HepG2 (cell line): ENCODE results near the gene MAP3K3. TPM values are rescaled to one million over a fixed set of nuclear protein-coding genes. Genes with fewer than 3 reads are reported as not detected.
A peak's percentile ranks its signal among the peaks of the same experiment; 100 is the strongest.

Experiments used
- ARID2 ChIP-seq: sonication (generic); formaldehyde crosslinking; IDR thresholded peaks from 2 replicates; pipeline ENCODE4 v1.8.1; 2022; ENCODE audit warnings: mild to moderate bottlenecking, missing genetic modification reagents, borderline replicate concordance
- ATM ChIP-seq: fragments of 450-650 bp; IDR thresholded peaks from 2 replicates; pipeline ENCODE4 v1.7.1; 2017; ENCODE audit warnings: mild to moderate bottlenecking, borderline replicate concordance
- HDAC6 ChIP-seq: fragments of 200-600 bp; sonication (generic); IDR thresholded peaks from 2 replicates; pipeline ENCODE4 v1.7.0; 2017; ENCODE audit warnings: mild to moderate bottlenecking, antibody characterized with exemption, low read length, low read depth
- NCOA2 ChIP-seq: sonication (generic); formaldehyde crosslinking; IDR thresholded peaks from 2 replicates; pipeline ENCODE4 v1.8.0; 2022; ENCODE audit warnings: inconsistent platforms
- RFXAP ChIP-seq: sonication (generic); formaldehyde crosslinking; IDR thresholded peaks from 2 replicates; pipeline ENCODE4 v1.4.0; 2020; ENCODE audit warnings: missing genetic modification reagents, borderline replicate concordance
- SCMH1 ChIP-seq: sonication (generic); formaldehyde crosslinking; IDR thresholded peaks from 2 replicates; pipeline ENCODE4 v1.9.0; 2021; ENCODE audit warnings: missing genetic modification reagents, mild to moderate bottlenecking, borderline replicate concordance
- SMAD1 ChIP-seq: sonication (generic); formaldehyde crosslinking; IDR thresholded peaks from 2 replicates; pipeline ENCODE4 v1.4.0; 2020; ENCODE audit warnings: missing genetic modification reagents, low read depth, mild to moderate bottlenecking, borderline replicate concordance
- ZBTB20 ChIP-seq: sonication (generic); formaldehyde crosslinking; IDR thresholded peaks from 2 replicates; pipeline ENCODE4 v1.8.1; 2023; ENCODE audit warnings: missing genetic modification reagents, low read depth, mild to moderate bottlenecking, borderline replicate concordance
- ZNF20 ChIP-seq: sonication (generic); formaldehyde crosslinking; IDR thresholded peaks from 2 replicates; pipeline ENCODE4 v1.4.0; 2020; ENCODE audit warnings: mild to moderate bottlenecking, moderate library complexity, missing genetic modification reagents
- ZNF337 ChIP-seq: sonication (generic); formaldehyde crosslinking; IDR thresholded peaks from 2 replicates; pipeline ENCODE4 v1.5.1; 2020; ENCODE audit warnings: missing genetic modification reagents, low read depth, mild to moderate bottlenecking, borderline replicate concordance
- ZNF343 ChIP-seq: sonication (generic); formaldehyde crosslinking; IDR thresholded peaks from 2 replicates; pipeline ENCODE4 v1.4.0; 2020; ENCODE audit warnings: mild to moderate bottlenecking, missing genetic modification reagents
- polyA plus RNA-seq, 8 experiments: library from polyadenylated mRNA; depleted of rRNA in 3 of 8; stranded (reverse) in 7 of 8; unstranded in 1 of 8; fragments of >200 nt; fragmentation: Illumina TruSeq in 4 of 8; extraction: Trizol in 4 of 8; gene quantifications; 2 replicates each; pipeline versions ENCODE4 v1.2.1 to v1.2.3, GENCODE V29; 2011 to 2016; ENCODE audit warnings: low read depth in 4 of 8, missing spikeins in 1 of 8, mixed read lengths in 1 of 8; ENCODE audit not compliant: insufficient read depth in 1 of 8
- total RNA-seq, 5 experiments: library from RNA; depleted of rRNA; stranded (reverse); fragments of >200 nt; fragmentation: Illumina TruSeq; extraction: Trizol; gene quantifications; 2 replicates each; pipeline ENCODE4 v1.2.3, GENCODE V29; 2016; ENCODE audit warnings: low read depth in 1 of 5
- TF ChIP-seq, protein P1 (sequence below): sonication (generic); formaldehyde crosslinking; IDR thresholded peaks from 2 replicates; pipeline ENCODE4 v1.5.0; 2020; ENCODE audit warnings: mild to moderate bottlenecking, missing genetic modification reagents
- TF ChIP-seq, protein P2 (sequence below): sonication (generic); formaldehyde crosslinking; IDR thresholded peaks from 2 replicates; pipeline ENCODE4 v1.8.0; 2022; ENCODE audit warnings: low read depth, missing genetic modification reagents
- TF ChIP-seq, protein P3 (sequence below): sonication (generic); formaldehyde crosslinking; IDR thresholded peaks from 2 replicates; pipeline ENCODE4 v1.4.0; 2020; ENCODE audit warnings: missing genetic modification reagents
- TF ChIP-seq, protein P4 (sequence below): sonication (generic); formaldehyde crosslinking; IDR thresholded peaks from 2 replicates; pipeline ENCODE4 v1.5.1; 2020; ENCODE audit warnings: mild to moderate bottlenecking, missing genetic modification reagents, moderate library complexity
- TF ChIP-seq, protein P5 (sequence below): sonication (generic); formaldehyde crosslinking; IDR thresholded peaks from 2 replicates; pipeline ENCODE4 v1.8.1; 2023; ENCODE audit warnings: mild to moderate bottlenecking, missing genetic modification reagents, borderline replicate concordance

Gene MAP3K3
- total and polyA plus RNA-seq, 2 of the 13 experiments (the other 11 are each of a cell fraction or from before 2014, with no cell fraction given): 17.7 to 21.8 TPM

DNA sequence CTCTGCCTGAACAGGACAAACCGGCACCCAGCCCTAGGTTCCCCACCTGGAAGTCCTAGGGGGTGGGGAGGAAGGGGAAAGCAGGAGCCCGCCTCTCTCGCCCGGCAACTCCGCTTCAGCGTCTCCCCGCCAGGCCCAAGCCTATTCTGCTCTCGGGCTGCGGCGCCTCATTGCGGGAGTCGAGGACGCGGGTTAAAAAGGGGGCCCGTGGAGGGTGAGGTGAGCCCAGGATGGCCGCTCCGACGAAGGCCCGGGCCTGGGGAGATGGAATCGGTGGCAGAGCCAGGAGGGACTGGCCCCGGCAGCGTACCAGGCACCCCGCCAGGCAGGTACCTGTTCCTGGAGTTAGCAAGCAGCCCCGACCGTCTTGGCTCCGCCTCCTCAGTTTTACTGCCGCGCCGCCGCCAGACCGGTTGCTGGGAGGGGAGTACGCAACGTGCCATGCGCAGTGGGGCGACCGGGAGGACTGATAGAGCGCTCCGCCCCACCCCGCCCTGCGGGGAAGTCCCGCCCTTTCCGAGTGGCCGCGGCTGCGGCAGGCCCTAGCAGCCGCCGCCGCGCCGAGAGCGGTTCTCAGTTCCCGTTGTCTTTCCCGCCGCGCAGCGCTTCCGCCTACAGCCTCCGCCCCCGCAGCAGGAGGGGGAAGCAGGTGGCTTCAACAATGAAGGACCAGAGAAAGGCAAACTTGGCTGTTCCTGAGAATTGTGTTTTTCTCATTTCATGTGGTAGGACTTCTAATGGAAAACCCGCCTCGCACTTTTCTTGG is 119.4 kb downstream of the MAP3K3 start, which contains the start of gene STRADA (continued):
- TF ChIP-seq, protein P1, sequence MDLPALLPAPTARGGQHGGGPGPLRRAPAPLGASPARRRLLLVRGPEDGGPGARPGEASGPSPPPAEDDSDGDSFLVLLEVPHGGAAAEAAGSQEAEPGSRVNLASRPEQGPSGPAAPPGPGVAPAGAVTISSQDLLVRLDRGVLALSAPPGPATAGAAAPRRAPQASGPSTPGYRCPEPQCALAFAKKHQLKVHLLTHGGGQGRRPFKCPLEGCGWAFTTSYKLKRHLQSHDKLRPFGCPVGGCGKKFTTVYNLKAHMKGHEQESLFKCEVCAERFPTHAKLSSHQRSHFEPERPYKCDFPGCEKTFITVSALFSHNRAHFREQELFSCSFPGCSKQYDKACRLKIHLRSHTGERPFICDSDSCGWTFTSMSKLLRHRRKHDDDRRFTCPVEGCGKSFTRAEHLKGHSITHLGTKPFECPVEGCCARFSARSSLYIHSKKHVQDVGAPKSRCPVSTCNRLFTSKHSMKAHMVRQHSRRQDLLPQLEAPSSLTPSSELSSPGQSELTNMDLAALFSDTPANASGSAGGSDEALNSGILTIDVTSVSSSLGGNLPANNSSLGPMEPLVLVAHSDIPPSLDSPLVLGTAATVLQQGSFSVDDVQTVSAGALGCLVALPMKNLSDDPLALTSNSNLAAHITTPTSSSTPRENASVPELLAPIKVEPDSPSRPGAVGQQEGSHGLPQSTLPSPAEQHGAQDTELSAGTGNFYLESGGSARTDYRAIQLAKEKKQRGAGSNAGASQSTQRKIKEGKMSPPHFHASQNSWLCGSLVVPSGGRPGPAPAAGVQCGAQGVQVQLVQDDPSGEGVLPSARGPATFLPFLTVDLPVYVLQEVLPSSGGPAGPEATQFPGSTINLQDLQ (CRISPR knock-in tag): peak; percentile 76; the same call in 1 of the 2 replicates
- TF ChIP-seq, protein P2, sequence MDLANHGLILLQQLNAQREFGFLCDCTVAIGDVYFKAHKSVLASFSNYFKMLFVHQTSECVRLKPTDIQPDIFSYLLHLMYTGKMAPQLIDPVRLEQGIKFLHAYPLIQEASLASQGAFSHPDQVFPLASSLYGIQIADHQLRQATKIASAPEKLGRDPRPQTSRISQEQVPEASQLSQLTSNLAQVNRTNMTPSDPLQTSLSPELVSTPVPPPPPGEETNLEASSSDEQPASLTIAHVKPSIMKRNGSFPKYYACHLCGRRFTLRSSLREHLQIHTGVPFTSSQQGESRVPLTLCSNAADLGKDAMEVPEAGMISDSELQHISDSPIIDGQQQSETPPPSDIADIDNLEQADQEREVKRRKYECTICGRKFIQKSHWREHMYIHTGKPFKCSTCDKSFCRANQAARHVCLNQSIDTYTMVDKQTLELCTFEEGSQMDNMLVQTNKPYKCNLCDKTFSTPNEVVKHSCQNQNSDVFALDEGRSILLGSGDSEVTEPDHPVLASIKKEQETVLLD (CRISPR knock-in tag): peak; percentile 95
- TF ChIP-seq ARID2 (CRISPR knock-in tag) (peak; percentile 97; the same call in 1 of the 2 replicates), HDAC6 (no peak), ZNF20 (CRISPR knock-in tag) (peak; percentile 96; the same call in 1 of the 2 replicates), ATM (no peak), SMAD1 (CRISPR knock-in tag) (no peak; the same call in 1 of the 2 replicates), NCOA2 (peak; percentile 29; the same call in 1 of the 2 replicates), RFXAP (CRISPR knock-in tag) (peak; percentile 27; the same call in 1 of the 2 replicates), ZBTB20 (CRISPR knock-in tag) (peak; percentile 1), SCMH1 (CRISPR knock-in tag) (no peak), ZNF337 (0 out of 2 replicates have a peak, but pooled peaks have one; percentile 9), ZNF343 (0 out of 2 replicates have a peak, but pooled peaks have one; percentile 50)
- TF ChIP-seq, protein P3, sequence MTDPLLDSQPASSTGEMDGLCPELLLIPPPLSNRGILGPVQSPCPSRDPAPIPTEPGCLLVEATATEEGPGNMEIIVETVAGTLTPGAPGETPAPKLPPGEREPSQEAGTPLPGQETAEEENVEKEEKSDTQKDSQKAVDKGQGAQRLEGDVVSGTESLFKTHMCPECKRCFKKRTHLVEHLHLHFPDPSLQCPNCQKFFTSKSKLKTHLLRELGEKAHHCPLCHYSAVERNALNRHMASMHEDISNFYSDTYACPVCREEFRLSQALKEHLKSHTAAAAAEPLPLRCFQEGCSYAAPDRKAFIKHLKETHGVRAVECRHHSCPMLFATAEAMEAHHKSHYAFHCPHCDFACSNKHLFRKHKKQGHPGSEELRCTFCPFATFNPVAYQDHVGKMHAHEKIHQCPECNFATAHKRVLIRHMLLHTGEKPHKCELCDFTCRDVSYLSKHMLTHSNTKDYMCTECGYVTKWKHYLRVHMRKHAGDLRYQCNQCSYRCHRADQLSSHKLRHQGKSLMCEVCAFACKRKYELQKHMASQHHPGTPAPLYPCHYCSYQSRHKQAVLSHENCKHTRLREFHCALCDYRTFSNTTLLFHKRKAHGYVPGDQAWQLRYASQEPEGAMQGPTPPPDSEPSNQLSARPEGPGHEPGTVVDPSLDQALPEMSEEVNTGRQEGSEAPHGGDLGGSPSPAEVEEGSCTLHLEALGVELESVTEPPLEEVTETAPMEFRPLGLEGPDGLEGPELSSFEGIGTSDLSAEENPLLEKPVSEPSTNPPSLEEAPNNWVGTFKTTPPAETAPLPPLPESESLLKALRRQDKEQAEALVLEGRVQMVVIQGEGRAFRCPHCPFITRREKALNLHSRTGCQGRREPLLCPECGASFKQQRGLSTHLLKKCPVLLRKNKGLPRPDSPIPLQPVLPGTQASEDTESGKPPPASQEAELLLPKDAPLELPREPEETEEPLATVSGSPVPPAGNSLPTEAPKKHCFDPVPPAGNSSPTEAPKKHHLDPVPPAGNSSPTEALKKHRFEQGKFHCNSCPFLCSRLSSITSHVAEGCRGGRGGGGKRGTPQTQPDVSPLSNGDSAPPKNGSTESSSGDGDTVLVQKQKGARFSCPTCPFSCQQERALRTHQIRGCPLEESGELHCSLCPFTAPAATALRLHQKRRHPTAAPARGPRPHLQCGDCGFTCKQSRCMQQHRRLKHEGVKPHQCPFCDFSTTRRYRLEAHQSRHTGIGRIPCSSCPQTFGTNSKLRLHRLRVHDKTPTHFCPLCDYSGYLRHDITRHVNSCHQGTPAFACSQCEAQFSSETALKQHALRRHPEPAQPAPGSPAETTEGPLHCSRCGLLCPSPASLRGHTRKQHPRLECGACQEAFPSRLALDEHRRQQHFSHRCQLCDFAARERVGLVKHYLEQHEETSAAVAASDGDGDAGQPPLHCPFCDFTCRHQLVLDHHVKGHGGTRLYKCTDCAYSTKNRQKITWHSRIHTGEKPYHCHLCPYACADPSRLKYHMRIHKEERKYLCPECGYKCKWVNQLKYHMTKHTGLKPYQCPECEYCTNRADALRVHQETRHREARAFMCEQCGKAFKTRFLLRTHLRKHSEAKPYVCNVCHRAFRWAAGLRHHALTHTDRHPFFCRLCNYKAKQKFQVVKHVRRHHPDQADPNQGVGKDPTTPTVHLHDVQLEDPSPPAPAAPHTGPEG (CRISPR knock-in tag): peak; percentile 57; the same call in 1 of the 2 replicates
- TF ChIP-seq, protein P4, sequence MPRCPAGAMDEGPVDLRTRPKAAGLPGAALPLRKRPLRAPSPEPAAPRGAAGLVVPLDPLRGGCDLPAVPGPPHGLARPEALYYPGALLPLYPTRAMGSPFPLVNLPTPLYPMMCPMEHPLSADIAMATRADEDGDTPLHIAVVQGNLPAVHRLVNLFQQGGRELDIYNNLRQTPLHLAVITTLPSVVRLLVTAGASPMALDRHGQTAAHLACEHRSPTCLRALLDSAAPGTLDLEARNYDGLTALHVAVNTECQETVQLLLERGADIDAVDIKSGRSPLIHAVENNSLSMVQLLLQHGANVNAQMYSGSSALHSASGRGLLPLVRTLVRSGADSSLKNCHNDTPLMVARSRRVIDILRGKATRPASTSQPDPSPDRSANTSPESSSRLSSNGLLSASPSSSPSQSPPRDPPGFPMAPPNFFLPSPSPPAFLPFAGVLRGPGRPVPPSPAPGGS (CRISPR knock-in tag): peak; percentile 96
- TF ChIP-seq, protein P5, sequence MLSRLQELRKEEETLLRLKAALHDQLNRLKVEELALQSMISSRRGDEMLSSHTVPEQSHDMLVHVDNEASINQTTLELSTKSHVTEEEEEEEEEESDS (CRISPR knock-in tag): no peak
